GM23248 (cell line): Measurements from ENCODE around the gene GLI2. TPM values are rescaled to one million over a fixed set of nuclear protein-coding genes. Genes with fewer than 3 reads are reported as not detected.
A peak's percentile ranks its signal among the peaks of the same experiment; 100 is the strongest.

Experiments used
- DNase-seq: peaks from one replicate; pipeline ENCODE4 v3.0.0-alpha.2; 2015
- H2AFZ ChIP-seq: fragments of 200-600 bp; sonication (generic); 2 replicates; pipeline ENCODE4 v1.6.1; 2016; ENCODE audit warnings: antibody characterized with exemption
- H3F3A ChIP-seq: fragments of 200-600 bp; sonication (generic); 2 replicates; pipeline ENCODE4 v1.6.1; 2016; ENCODE audit warnings: mild to moderate bottlenecking, antibody characterized with exemption, mixed run types; ENCODE audit not compliant: insufficient read depth
- H3K27ac ChIP-seq: fragments of 200-600 bp; sonication (generic); 2 replicates; pipeline ENCODE4 v1.5.1; 2016; ENCODE audit warnings: mild to moderate bottlenecking
- H3K27me3 ChIP-seq: fragments of 200-600 bp; sonication (generic); replicated peaks from 2 replicates; pipeline ENCODE4 v1.6.1; 2016; ENCODE audit warnings: mild to moderate bottlenecking; ENCODE audit not compliant: insufficient read depth
- H3K36me3 ChIP-seq: fragments of 200-600 bp; sonication (generic); 2 replicates; pipeline ENCODE4 v1.6.1; 2016; ENCODE audit warnings: low read depth, mild to moderate bottlenecking
- H3K4me1 ChIP-seq: fragments of 200-600 bp; sonication (generic); 2 replicates; pipeline ENCODE4 v1.6.1; 2016; ENCODE audit warnings: mild to moderate bottlenecking; ENCODE audit not compliant: insufficient read depth
- H3K4me2 ChIP-seq: fragments of 200-600 bp; sonication (generic); one replicate; pipeline ENCODE4 v1.6.1; 2016; ENCODE audit warnings: mild to moderate bottlenecking; ENCODE audit not compliant: unreplicated experiment
- H3K4me3 ChIP-seq: fragments of 200-600 bp; sonication (generic); 2 replicates; pipeline ENCODE4 v1.5.1; 2016; ENCODE audit warnings: mild to moderate bottlenecking
- H3K79me2 ChIP-seq: fragments of 200-600 bp; sonication (generic); 2 replicates; pipeline ENCODE4 v1.6.1; 2016; ENCODE audit warnings: mild to moderate bottlenecking; ENCODE audit not compliant: insufficient read depth
- H3K9ac ChIP-seq: fragments of 200-600 bp; sonication (generic); 2 replicates; pipeline ENCODE4 v1.6.1; 2016; ENCODE audit warnings: mild to moderate bottlenecking
- H3K9me2 ChIP-seq: fragments of 200-600 bp; sonication (generic); 2 replicates; pipeline ENCODE4 v1.6.1; 2016; ENCODE audit warnings: mixed run types, mild to moderate bottlenecking, moderate library complexity; ENCODE audit not compliant: insufficient read depth
- H3K9me3 ChIP-seq: fragments of 200-600 bp; sonication (generic); one replicate; pipeline ENCODE4 v1.6.1; 2017; ENCODE audit warnings: low read depth
- H4K20me1 ChIP-seq: fragments of 200-600 bp; sonication (generic); 2 replicates; pipeline ENCODE4 v1.6.0; 2016; ENCODE audit not compliant: insufficient read depth
- EZH2 ChIP-seq: fragments of 200-600 bp; sonication (generic); IDR thresholded peaks from 2 replicates; pipeline ENCODE4 v1.6.1; 2018; ENCODE audit warnings: antibody characterized with exemption, mild to moderate bottlenecking; ENCODE audit not compliant: insufficient read depth, poor library complexity, severe bottlenecking
- EZH2phosphoT487 ChIP-seq: fragments of 200-600 bp; sonication (generic); IDR thresholded peaks from 2 replicates; pipeline ENCODE4 v1.6.1; 2018; ENCODE audit warnings: antibody characterized with exemption, moderate library complexity, mild to moderate bottlenecking, low read depth; ENCODE audit not compliant: insufficient read depth
- WGBS, 2 experiments: methylation state at CpG; one replicate each; pipeline ENCODE4 v1.1.6; 2015 to 2017; ENCODE audit warnings: low lambda C conversion rate in 2 of 2, low coverage in 1 of 2; ENCODE audit errors: missing lambda C conversion rate in 2 of 2; 5-methylcytosine and 5-hydroxymethylcytosine counted together
- in situ Hi-C: fragments of 300-500 bp; cut with MboI; formaldehyde crosslinking; loops from 2 replicates; pipeline ENCODE4 v1.15.0; 2020
- polyA plus RNA-seq: library from polyadenylated mRNA; unstranded; fragments of >200 nt; fragmentation: Nextera tagmentation; extraction: Ambion mirVana; gene quantifications from 2 replicates; pipeline ENCODE4 v1.2.1, GENCODE V29; 2016
- total RNA-seq: library from RNA; depleted of rRNA; stranded (reverse); fragments of >200 nt; shearing (Covaris generic); gene quantifications from 2 replicates; pipeline ENCODE4 v1.2.3, GENCODE V29; 2014

Gene GLI2
- total and polyA plus RNA-seq, 2 experiments from 2014 or later, result 8.3 to 9.0 TPM

DNA sequence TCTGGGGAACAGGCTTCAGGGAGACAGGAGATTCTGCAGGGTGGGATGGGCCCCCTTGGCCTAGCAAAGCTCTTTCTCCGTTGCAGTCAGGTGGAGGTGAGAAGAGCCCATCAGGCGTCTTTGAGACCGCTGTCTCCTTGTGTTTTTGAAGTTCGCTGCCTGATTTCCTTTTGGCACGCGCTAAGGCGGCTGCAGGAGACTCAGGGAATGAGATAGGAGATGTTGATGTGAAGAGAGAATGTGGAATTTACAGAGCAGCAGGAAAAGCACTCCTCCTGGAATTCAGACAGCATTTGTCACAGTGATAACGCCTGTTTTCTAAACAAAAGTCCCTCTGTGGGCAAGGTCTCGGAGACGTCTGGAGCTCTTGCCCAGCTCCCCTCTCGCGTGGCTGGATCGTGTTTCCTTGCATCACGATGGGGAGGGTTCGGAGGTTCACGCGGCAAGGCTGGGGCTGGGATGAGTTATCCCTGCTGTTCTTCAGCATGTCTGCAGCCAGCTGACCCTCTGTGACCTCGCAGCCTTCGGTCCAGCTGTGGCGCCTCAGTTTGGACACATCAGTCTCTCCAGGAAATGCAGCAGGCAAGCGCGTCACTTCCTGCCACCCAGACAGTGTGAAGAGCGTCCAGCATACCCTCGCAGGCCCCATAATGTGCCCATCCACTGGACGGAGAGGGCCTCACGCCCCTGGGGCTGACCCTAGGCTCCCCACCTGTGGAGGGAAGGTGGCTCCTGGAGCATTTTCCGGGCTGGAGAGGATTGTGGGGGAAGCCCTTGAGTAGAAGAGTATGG, 30.2 kb downstream of the GLI2 start:
- no peaks in the 10 kb centered on the region for H4K20me1 ChIP-seq
- H3K4me2 ChIP-seq, result peak overlapping the region; percentile 24
- no peak for TF ChIP-seq EZH2
- TF ChIP-seq EZH2phosphoT487, result no peak
- peak; percentile 63 for DNase-seq
- peaks cover 37% of the 10 kb centered on the region for H3K4me1 ChIP-seq
- H3K79me2 ChIP-seq, result peaks cover 100% of the 10 kb centered on the region
- no peaks in the 10 kb centered on the region for H3K9me2 ChIP-seq
- peaks cover 11% of the 10 kb centered on the region for H3F3A ChIP-seq
- H3K27me3 ChIP-seq, result no peaks in the 10 kb centered on the region
- H2AFZ ChIP-seq, result no peak overlapping the region
- no peaks in the 10 kb centered on the region for H3K36me3 ChIP-seq
- WGBS, 2 experiments, result 56 to 72% methylated on average over 26 to 27 of the region's 27 CpGs
- H3K4me3 ChIP-seq, result no peak overlapping the region
- in situ Hi-C loops, result no loop called here
- peak overlapping the region; percentile 73 for H3K27ac ChIP-seq
- peak overlapping the region; percentile 64 for H3K9ac ChIP-seq
- no peaks in the 10 kb centered on the region for H3K9me3 ChIP-seq

DNA sequence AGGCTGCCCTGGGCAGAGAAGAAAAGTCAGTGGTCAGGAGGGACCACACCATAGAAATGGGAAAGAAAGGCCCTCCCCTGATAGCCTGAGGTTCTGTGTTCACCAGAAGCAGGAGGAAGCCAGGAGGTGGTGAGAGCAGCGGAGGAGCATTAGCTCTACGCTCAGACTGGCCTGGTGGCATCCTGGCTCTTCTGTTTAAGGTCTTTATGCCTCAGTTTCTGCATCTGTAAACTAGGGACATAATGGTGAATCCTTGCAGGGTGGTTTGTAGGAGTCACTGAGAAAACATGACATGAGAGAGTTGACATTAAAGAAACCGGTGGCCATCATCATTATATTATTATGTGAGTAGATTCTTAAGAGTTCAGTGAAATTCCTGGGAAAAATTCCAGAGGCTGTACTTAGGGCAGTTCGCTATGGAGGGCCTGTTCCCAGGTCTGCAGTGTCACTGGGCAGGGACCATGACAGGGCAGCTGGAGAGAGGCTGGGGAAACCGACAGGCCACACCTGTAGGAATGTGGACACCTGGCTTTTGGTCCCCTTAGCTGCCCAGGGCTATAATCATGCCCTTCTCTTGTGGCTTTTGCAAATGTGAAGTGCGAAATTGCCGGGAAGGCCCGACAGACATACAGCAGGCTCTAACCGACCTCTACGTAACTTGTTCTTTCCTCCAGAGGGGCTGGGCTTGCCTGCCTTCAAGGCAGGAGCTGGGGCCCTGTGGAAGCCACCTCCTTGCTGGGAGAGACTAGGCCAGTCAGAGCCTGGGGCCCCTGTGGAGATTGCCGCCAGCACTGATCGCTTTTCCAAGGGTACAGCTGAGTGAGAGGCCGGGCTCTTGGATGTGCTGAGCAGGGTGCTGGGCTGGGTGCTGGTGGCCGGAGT, 31.0 kb downstream of the GLI2 start:
- Histone ChIP-seq H3K9me3 (no peaks in the 10 kb centered on the region), H3K36me3 (no peaks in the 10 kb centered on the region), H3F3A (peaks cover 19% of the 10 kb centered on the region), H2AFZ (no peak overlapping the region), H3K4me3 (no peak overlapping the region), H3K79me2 (peaks cover 92% of the 10 kb centered on the region), H3K9ac (peak overlapping the region; percentile 64), H3K4me1 (peaks cover 41% of the 10 kb centered on the region), H3K9me2 (no peaks in the 10 kb centered on the region), H4K20me1 (no peaks in the 10 kb centered on the region), H3K27me3 (no peaks in the 10 kb centered on the region), H3K4me2 (no peak overlapping the region), H3K27ac (peak overlapping the region; percentile 73)
- DNase-seq, result no peak
- 94 to 96% methylated on average over 12 to 14 of the region's 14 CpGs for WGBS, 2 experiments
- no peak for TF ChIP-seq EZH2
- TF ChIP-seq EZH2phosphoT487, result no peak
- in situ Hi-C loops, result no loop called here

DNA sequence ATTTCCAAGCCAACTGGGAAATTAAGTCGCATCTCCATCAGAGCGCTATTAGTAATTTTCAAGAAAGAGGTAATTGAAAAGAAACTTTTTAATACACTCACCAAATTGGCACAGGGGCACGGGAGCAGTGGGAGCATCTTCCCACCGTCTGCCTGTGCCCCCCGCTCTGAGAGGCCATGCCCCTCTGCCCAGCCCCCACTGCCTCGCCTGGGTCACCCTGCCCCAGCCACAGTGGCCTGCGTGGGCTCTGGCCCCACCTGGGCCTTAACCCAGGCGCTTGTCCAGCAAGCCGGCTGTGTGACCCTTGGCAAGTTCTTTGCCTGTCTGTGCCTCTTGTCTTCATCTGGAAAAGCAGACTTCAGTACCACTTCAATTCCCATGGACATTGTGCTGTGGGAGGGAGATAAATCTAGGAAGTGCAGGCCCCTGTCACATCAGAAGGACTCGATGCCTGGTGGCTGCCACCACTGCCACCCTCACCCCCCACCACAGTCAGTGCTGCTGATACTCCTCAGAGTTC, 31.9 kb downstream of the GLI2 start:
- Histone ChIP-seq H3K4me2 (no peak overlapping the region), H3F3A (peaks cover 28% of the 10 kb centered on the region), H3K9ac (no peak overlapping the region), H3K9me3 (no peaks in the 10 kb centered on the region), H3K27me3 (no peaks in the 10 kb centered on the region), H4K20me1 (no peaks in the 10 kb centered on the region), H3K36me3 (no peaks in the 10 kb centered on the region), H3K4me1 (peaks cover 49% of the 10 kb centered on the region), H3K27ac (no peak overlapping the region), H3K4me3 (no peak overlapping the region), H3K9me2 (no peaks in the 10 kb centered on the region), H2AFZ (no peak overlapping the region), H3K79me2 (peaks cover 90% of the 10 kb centered on the region)
- TF ChIP-seq EZH2 (no peak), EZH2phosphoT487 (no peak)
- 83 to 86% methylated on average over 10 of the region's 10 CpGs for WGBS, 2 experiments
- DNase-seq, result no peak
- in situ Hi-C loops, result no loop called here

DNA sequence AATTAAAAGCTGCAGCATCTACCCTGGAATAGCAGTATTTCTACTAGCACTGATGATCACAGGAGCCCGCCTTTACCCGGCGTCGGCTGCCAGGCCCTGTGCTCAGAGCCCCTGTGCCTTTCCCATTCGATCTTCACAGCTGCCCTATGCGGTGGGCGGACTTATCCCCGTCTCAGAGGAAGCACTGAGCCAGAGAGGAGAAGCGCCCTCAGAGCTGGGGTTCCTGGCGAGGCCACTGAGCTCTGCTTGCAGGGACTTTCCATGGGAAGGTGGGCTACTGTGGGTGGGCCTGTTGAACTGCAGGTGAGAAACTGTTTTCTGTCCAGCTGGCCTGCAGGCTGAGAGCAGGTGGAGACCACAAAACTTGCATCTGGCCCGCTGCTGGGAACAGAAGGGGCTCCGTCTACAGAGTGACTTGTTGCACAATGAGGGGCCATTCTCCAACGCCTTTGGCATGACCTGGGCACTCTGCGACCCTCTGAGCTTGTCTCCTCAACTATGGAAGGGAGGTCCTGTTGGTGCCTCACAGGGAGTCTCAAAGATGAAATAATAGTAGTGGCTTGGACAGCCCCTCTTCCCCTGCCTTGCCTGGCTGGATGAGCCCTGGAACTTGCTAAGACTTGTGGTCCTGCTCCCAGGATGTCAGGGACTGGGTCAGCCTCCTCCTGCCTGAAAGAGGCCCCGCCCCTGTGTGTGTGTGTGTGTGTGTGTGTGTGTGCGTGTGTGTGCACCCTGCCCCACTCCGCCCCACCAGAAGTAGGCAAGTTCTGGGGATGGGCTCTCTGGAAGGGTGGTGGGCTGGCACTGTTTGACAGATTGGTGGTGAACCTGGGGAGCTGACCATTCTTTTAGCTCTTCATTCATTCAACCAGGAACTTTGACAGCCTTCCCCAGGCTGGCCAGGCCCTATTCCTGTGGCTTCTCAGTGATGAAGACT, 32.7 kb downstream of the GLI2 start:
- Histone ChIP-seq H3K36me3 (no peaks in the 10 kb centered on the region), H3K79me2 (peaks cover 90% of the 10 kb centered on the region), H4K20me1 (no peaks in the 10 kb centered on the region), H3K9me2 (no peaks in the 10 kb centered on the region), H2AFZ (no peak overlapping the region), H3K4me1 (peaks cover 54% of the 10 kb centered on the region), H3K27me3 (no peaks in the 10 kb centered on the region), H3K4me3 (no peak overlapping the region), H3K9me3 (no peaks in the 10 kb centered on the region), H3K27ac (no peak overlapping the region), H3F3A (peaks cover 35% of the 10 kb centered on the region), H3K9ac (no peak overlapping the region), H3K4me2 (no peak overlapping the region)
- in situ Hi-C loops, result no loop called here
- DNase-seq, result no peak
- WGBS, 2 experiments, result 94% methylated on average over 17 of the region's 17 CpGs
- no peak for TF ChIP-seq EZH2
- TF ChIP-seq EZH2phosphoT487, result no peak
